Smooth muscle cell (in vitro differentiated cells): ENCODE results near the gene DDHD1. TPM values are rescaled to one million over a fixed set of nuclear protein-coding genes. Genes with fewer than 3 reads are reported as not detected.

ENCODE experiments used
- DNase-seq: peaks from one replicate; lab custom pipeline; 2025; ENCODE audit not compliant: unreplicated experiment; lab: John Stamatoyannopoulos, UW
- H2AFZ ChIP-seq: fragments of 200-600 bp; sonication (generic); 2 replicates; pipeline ENCODE4 v1.6.0; 2016; ENCODE audit warnings: antibody characterized with exemption, low read depth, mild to moderate bottlenecking
- H3F3A ChIP-seq: fragments of 200-600 bp; sonication (generic); 2 replicates; pipeline ENCODE4 v1.6.0; 2017; ENCODE audit warnings: antibody characterized with exemption, low read depth
- H3K27ac ChIP-seq: fragments of 200-600 bp; sonication (generic); 2 replicates; pipeline ENCODE4 v1.5.1; 2016; ENCODE audit warnings: low read depth, mild to moderate bottlenecking
- H3K27me3 ChIP-seq: fragments of 200-600 bp; sonication (generic); 2 replicates; pipeline ENCODE4 v1.6.1; 2016; ENCODE audit warnings: low read depth, mild to moderate bottlenecking
- H3K36me3 ChIP-seq: fragments of 200-600 bp; sonication (generic); 2 replicates; pipeline ENCODE4 v1.5.1; 2016; ENCODE audit warnings: low read depth
- H3K4me1 ChIP-seq: fragments of 200-600 bp; sonication (generic); 2 replicates; pipeline ENCODE4 v1.5.1; 2016; ENCODE audit warnings: low read depth
- H3K4me2 ChIP-seq: fragments of 200-600 bp; sonication (generic); 2 replicates; pipeline ENCODE4 v1.6.0; 2016; ENCODE audit warnings: mild to moderate bottlenecking
- H3K4me3 ChIP-seq: fragments of 200-600 bp; sonication (generic); 2 replicates; pipeline ENCODE4 v1.5.1; 2016; ENCODE audit warnings: mild to moderate bottlenecking
- H3K79me2 ChIP-seq: fragments of 200-600 bp; sonication (generic); 2 replicates; pipeline ENCODE4 v1.6.0; 2016; ENCODE audit warnings: low read depth, mild to moderate bottlenecking
- H3K9ac ChIP-seq: fragments of 200-600 bp; sonication (generic); 2 replicates; pipeline ENCODE4 v1.6.0; 2016; ENCODE audit warnings: low read depth
- H3K9me3 ChIP-seq: fragments of 200-600 bp; sonication (generic); replicated peaks from 2 replicates; pipeline ENCODE4 v1.5.1; 2016; ENCODE audit warnings: low read depth
- H4K20me1 ChIP-seq: fragments of 200-600 bp; sonication (generic); 2 replicates; pipeline ENCODE4 v1.6.0; 2016; ENCODE audit warnings: low read depth
- CTCF ChIP-seq: fragments of 200-600 bp; sonication (generic); IDR thresholded peaks from 2 replicates; pipeline ENCODE4 v1.5.1; 2017; ENCODE audit warnings: borderline replicate concordance, mild to moderate bottlenecking, antibody characterized with exemption; ENCODE audit not compliant: insufficient read depth, poor library complexity, severe bottlenecking
- WGBS: methylation state at CpG from one replicate; pipeline ENCODE4 v1.1.7; 2016; ENCODE audit warnings: low lambda C conversion rate; 5-methylcytosine and 5-hydroxymethylcytosine counted together
- polyA plus RNA-seq: library from polyadenylated mRNA; unstranded; fragments of >200 nt; fragmentation: Nextera tagmentation; extraction: Ambion mirVana; gene quantifications from 2 replicates; pipeline ENCODE4 v1.2.1, GENCODE V29; 2016
- total RNA-seq: library from RNA; depleted of rRNA; stranded (reverse); fragments of >200 nt; gene quantifications from 2 replicates; pipeline ENCODE4 v1.2.3, GENCODE V29; 2014

The DDHD1 gene
- total and polyA plus RNA-seq, 2 experiments from 2014 or later = 4.0 to 7.8 TPM

- H3K27ac ChIP-seq = no peak overlapping the region
- WGBS = 58% methylated on average over 1 of the region's 1 CpG
- H3K27me3 ChIP-seq = no peaks in the 10 kb centered on the region
- no peak overlapping the region for H2AFZ ChIP-seq
- H3K4me2 ChIP-seq = no peak overlapping the region
- H3K9me3 ChIP-seq = no peaks in the 10 kb centered on the region
- DNase-seq = no peak
- TF ChIP-seq CTCF = no peak
- no peak overlapping the region for H3K4me3 ChIP-seq
- H3F3A ChIP-seq = no peaks in the 10 kb centered on the region
- no peaks in the 10 kb centered on the region for H3K79me2 ChIP-seq
- H3K9ac ChIP-seq = no peak overlapping the region
- H3K4me1 ChIP-seq = no peaks in the 10 kb centered on the region
- no peaks in the 10 kb centered on the region for H4K20me1 ChIP-seq
- no peaks in the 10 kb centered on the region for H3K36me3 ChIP-seq
Measured at GRCh38 chr14:53064475-53064874, 88.6 kb downstream of the DDHD1 start.

GRCh38 chr14:53062856-53063255 lies 90.3 kb downstream of the DDHD1 start:
- Histone ChIP-seq H3K4me3 (no peak overlapping the region), H3K79me2 (no peaks in the 10 kb centered on the region), H3K9me3 (no peaks in the 10 kb centered on the region), H3K27me3 (no peaks in the 10 kb centered on the region), H4K20me1 (no peaks in the 10 kb centered on the region), H3K36me3 (no peaks in the 10 kb centered on the region), H2AFZ (no peak overlapping the region), H3K27ac (no peak overlapping the region), H3F3A (no peaks in the 10 kb centered on the region), H3K9ac (no peak overlapping the region), H3K4me2 (no peak overlapping the region), H3K4me1 (no peaks in the 10 kb centered on the region)
- 97% methylated on average over 8 of the region's 8 CpGs for WGBS
- no peak for DNase-seq
- TF ChIP-seq CTCF = no peak

GRCh38 chr14:53060046-53060445 lies 93.1 kb downstream of the DDHD1 start:
- H4K20me1 ChIP-seq = no peaks in the 10 kb centered on the region
- no peak overlapping the region for H3K4me2 ChIP-seq
- no peak overlapping the region for H3K27ac ChIP-seq
- no peaks in the 10 kb centered on the region for H3K9me3 ChIP-seq
- H3K9ac ChIP-seq = no peak overlapping the region
- no peaks in the 10 kb centered on the region for H3K27me3 ChIP-seq
- no peak overlapping the region for H3K4me3 ChIP-seq
- 91% methylated on average over 1 of the region's 1 CpG for WGBS
- no peak for TF ChIP-seq CTCF
- H2AFZ ChIP-seq = no peak overlapping the region
- H3K4me1 ChIP-seq = no peaks in the 10 kb centered on the region
- no peaks in the 10 kb centered on the region for H3K79me2 ChIP-seq
- no peak for DNase-seq
- no peaks in the 10 kb centered on the region for H3K36me3 ChIP-seq
- no peaks in the 10 kb centered on the region for H3F3A ChIP-seq

- no peaks in the 10 kb centered on the region for H3K36me3 ChIP-seq
- H3K79me2 ChIP-seq = no peaks in the 10 kb centered on the region
- DNase-seq = no peak
- no peak overlapping the region for H2AFZ ChIP-seq
- peak; percentile 75 for TF ChIP-seq CTCF
- H3F3A ChIP-seq = no peaks in the 10 kb centered on the region
- H3K4me3 ChIP-seq = no peak overlapping the region
- H3K9ac ChIP-seq = no peak overlapping the region
- H4K20me1 ChIP-seq = no peaks in the 10 kb centered on the region
- no peak overlapping the region for H3K27ac ChIP-seq
- no peaks in the 10 kb centered on the region for H3K27me3 ChIP-seq
- H3K4me2 ChIP-seq = peak overlapping the region; percentile 9
- H3K9me3 ChIP-seq = no peaks in the 10 kb centered on the region
- WGBS = 21% methylated on average over 1 of the region's 1 CpG
- no peaks in the 10 kb centered on the region for H3K4me1 ChIP-seq
Measured at GRCh38 chr14:53055003-53055402, 98.1 kb downstream of the DDHD1 start.
